ENCODE measurements around the gene CFAP100. TPM values are rescaled to one million over a fixed set of nuclear protein-coding genes. Genes with fewer than 3 reads are reported as not detected.

The CFAP100 gene
- total RNA-seq, 2 donors from 2014 or later, result not detected

- no peaks in the 10 kb centered on the region for H3K27me3 ChIP-seq
- H3K9me3 ChIP-seq, result no peaks in the 10 kb centered on the region
- peaks cover 65% of the 10 kb centered on the region for H3K36me3 ChIP-seq
- DNase-seq (ENCODE audit: low spot score), result peak; percentile 46
- no peak for TF ChIP-seq CTCF (IDR thresholded peaks at IDR 0.05)
- H3K4me1 ChIP-seq, result peaks cover 0 to 87% of the 10 kb centered on the region in 2 donors
- H3K4me3 ChIP-seq, result no peak overlapping the region
- peak overlapping the region; percentile 46 to 54 for H3K27ac ChIP-seq
Observed at GRCh38 chr3:126348308-126348920, 46.3 kb upstream of the CFAP100 start.

DNA sequence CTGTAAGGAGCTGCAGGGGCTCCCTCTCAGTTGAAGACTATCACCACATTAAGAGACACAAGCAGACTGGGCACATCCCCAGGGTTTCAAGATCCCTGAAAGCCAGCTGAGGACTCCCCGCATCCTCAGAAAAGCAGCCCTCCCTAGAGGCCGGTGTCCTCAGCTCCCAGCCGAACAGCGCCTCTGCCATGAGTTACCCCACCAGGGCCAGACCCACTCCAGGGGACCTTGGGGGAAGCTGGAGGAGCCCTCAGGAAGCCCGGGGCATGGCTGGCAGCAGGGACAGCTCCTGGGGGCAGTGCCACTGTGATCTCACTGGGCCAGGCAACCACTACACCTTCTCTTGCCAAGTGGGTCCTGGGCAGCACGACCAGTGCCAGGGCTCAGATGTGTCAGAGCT is 45.6 kb upstream of the CFAP100 start:
- peaks cover 65% of the 10 kb centered on the region for H3K36me3 ChIP-seq
- no peaks in the 10 kb centered on the region for H3K9me3 ChIP-seq
- no peak overlapping the region for H3K4me3 ChIP-seq
- DNase-seq (ENCODE audit: low spot score), result no peak
- peak overlapping the region; percentile 46 to 54 for H3K27ac ChIP-seq
- no peaks in the 10 kb centered on the region for H3K27me3 ChIP-seq
- peaks cover 0 to 87% of the 10 kb centered on the region in 2 donors for H3K4me1 ChIP-seq
- no peak for TF ChIP-seq CTCF (IDR thresholded peaks at IDR 0.05)

DNA sequence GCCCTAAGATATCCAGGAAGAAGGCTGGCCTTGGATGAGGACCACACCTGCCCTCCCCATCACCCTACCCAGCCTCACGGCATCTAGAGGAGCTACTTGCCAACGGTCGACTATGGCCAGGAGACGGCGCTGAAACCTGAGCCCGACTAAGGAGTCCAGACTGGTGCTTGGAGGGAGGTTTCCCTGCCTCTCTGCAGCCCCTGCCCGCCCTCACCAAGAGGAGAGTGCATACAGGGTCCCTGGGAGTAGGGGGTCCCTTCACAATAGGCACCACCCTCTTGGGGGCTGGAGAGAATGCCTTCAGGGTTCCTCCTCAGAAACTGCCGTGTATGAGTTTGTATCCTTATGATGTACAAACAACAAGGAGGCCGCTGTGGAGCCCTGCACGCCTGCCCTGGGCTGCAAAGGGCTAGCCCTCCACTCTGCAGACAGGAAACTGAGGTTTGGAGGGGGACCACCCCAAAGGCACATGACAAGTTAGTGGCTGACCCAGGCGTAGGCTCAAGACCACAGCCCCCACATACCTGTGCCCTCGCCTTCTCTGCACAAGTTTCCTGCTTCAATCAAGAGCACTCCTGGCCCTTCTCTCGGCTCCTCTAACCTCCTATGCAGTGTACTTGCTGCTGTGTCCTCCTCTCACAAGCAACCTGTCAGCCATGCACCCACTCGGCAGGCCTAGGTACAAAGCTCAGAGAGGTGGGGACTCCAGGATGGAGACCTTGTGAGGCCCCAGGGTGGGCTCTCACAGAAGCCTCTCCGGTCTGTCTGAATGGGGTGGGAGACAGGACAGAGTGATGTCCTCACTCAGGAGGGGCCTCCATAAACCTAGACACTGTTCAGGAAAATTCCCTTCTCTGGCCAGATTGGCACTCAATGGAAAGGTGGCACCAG is 44.9 kb upstream of the CFAP100 start:
- Histone ChIP-seq H3K9me3 (no peaks in the 10 kb centered on the region), H3K4me3 (no peak overlapping the region), H3K27me3 (no peaks in the 10 kb centered on the region), H3K4me1 (peaks cover 0 to 88% of the 10 kb centered on the region in 2 donors), H3K27ac (peak overlapping the region in 1 of 2 donors; percentile 46), H3K36me3 (peaks cover 61% of the 10 kb centered on the region)
- no peak for TF ChIP-seq CTCF (IDR thresholded peaks at IDR 0.05)
- DNase-seq (ENCODE audit: low spot score), result no peak

- Histone ChIP-seq H3K27ac (peak overlapping the region; percentile 97), H3K36me3 (peaks cover 55% of the 10 kb centered on the region), H3K4me1 (peaks cover 0 to 92% of the 10 kb centered on the region in 2 donors), H3K9me3 (no peaks in the 10 kb centered on the region), H3K27me3 (no peaks in the 10 kb centered on the region), H3K4me3 (no peak overlapping the region)
- TF ChIP-seq CTCF (IDR thresholded peaks at IDR 0.05), result no peak
- DNase-seq (ENCODE audit: low spot score), result no peak
Observed at GRCh38 chr3:126350502-126351085, 44.1 kb upstream of the CFAP100 start.

- H3K9me3 ChIP-seq, result no peaks in the 10 kb centered on the region
- TF ChIP-seq CTCF (IDR thresholded peaks at IDR 0.05), result no peak
- H3K4me3 ChIP-seq, result no peak overlapping the region
- H3K4me1 ChIP-seq, result peaks cover 0 to 92% of the 10 kb centered on the region in 2 donors
- no peaks in the 10 kb centered on the region for H3K27me3 ChIP-seq
- peaks cover 49% of the 10 kb centered on the region for H3K36me3 ChIP-seq
- no peak for DNase-seq (ENCODE audit: low spot score)
- peak overlapping the region; percentile 97 for H3K27ac ChIP-seq
Observed at GRCh38 chr3:126351086-126351770, 43.5 kb upstream of the CFAP100 start.
